ENCODE data around the gene BANF2. TPM values are rescaled to one million over a fixed set of nuclear protein-coding genes. Genes with fewer than 3 reads are reported as not detected.

BANF2 gene
- total RNA-seq, 2 experiments from 2014 or later = not detected

GRCh38 chr20:17678295-17678694, 21.5 kb upstream of the BANF2 start:
- Mint-ChIP-seq H3K36me3 (peaks cover 8% of the 10 kb centered on the region), H3K27ac (no peak overlapping the region), H3K9me3 (no peaks in the 10 kb centered on the region), H3K4me1 (ENCODE audit: low read depth) (peaks cover 19% of the 10 kb centered on the region), H3K27me3 (peaks cover 2% of the 10 kb centered on the region), H3K4me3 (no peak overlapping the region)
- no peak for DNase-seq
- POLR2A ChIA-PET = no interaction called here
- CTCF ChIA-PET = interaction anchor here (5.7 to 5.8 kb wide), 2 partner anchors 11 to 219 kb away, joined by 48 to 80 read pairs; no protein-coding TSS in a partner anchor
- intact Hi-C loops (cut with micrococcal nuclease) = no loop called here

- Mint-ChIP-seq H3K27me3 (peaks cover 4% of the 10 kb centered on the region), H3K36me3 (peaks cover 8% of the 10 kb centered on the region), H3K4me3 (no peak overlapping the region), H3K4me1 (ENCODE audit: low read depth) (peaks cover 18% of the 10 kb centered on the region), H3K9me3 (no peaks in the 10 kb centered on the region), H3K27ac (no peak overlapping the region)
- POLR2A ChIA-PET = no interaction called here
- DNase-seq = no peak
- intact Hi-C loops (cut with micrococcal nuclease) = no loop called here
- CTCF ChIA-PET = interaction anchor here (5.7 to 5.8 kb wide), 2 partner anchors 12 to 219 kb away, joined by 48 to 80 read pairs; no protein-coding TSS in a partner anchor
Measured at GRCh38 chr20:17678886-17679285, 20.9 kb upstream of the BANF2 start.

- CTCF ChIA-PET = interaction anchor here (0.9 to 5.8 kb wide), 8 partner anchors 11 to 316 kb away, joined by 3 to 80 read pairs (median 22); partner anchors contain the start of gene DSTN
- intact Hi-C loops (cut with micrococcal nuclease) = loop anchor here (2.0 to 5.0 kb wide), 3 partner anchors 15 to 607 kb away; partner anchors contain the start of genes KAT14, PET117 and ZNF133
- no peak for DNase-seq
- H3K27ac Mint-ChIP-seq = peak overlapping the region; percentile 18
- H3K4me3 Mint-ChIP-seq = peak overlapping the region; percentile 67
- POLR2A ChIA-PET = interaction anchor here (2.7 kb wide), 1 partner anchor 110 kb away, joined by 12 read pairs; the partner anchor contains the start of gene DSTN
- H3K9me3 Mint-ChIP-seq = no peaks in the 10 kb centered on the region
- peaks cover 8% of the 10 kb centered on the region for H3K36me3 Mint-ChIP-seq
- H3K4me1 Mint-ChIP-seq (ENCODE audit: low read depth) = peaks cover 18% of the 10 kb centered on the region
- H3K27me3 Mint-ChIP-seq = peaks cover 12% of the 10 kb centered on the region
Measured at GRCh38 chr20:17679941-17680835, 19.6 kb upstream of the BANF2 start.

GRCh38 chr20:17680836-17681725, 18.7 kb upstream of the BANF2 start:
- Mint-ChIP-seq H3K27ac (peak overlapping the region; percentile 33), H3K36me3 (peaks cover 8% of the 10 kb centered on the region), H3K4me1 (ENCODE audit: low read depth) (peaks cover 18% of the 10 kb centered on the region)

GRCh38 chr20:17681726-17682102, 18.1 kb upstream of the BANF2 start:
- Mint-ChIP-seq H3K36me3 (peaks cover 8% of the 10 kb centered on the region), H3K4me3 (peak overlapping the region; percentile 81), H3K9me3 (no peaks in the 10 kb centered on the region), H3K27ac (peak overlapping the region; percentile 79), H3K4me1 (ENCODE audit: low read depth) (peaks cover 18% of the 10 kb centered on the region), H3K27me3 (peaks cover 18% of the 10 kb centered on the region)
- ChIA-PET CTCF (interaction anchor here (0.5 to 5.8 kb wide), 44 partner anchors 9 to 826 kb away, joined by 3 to 80 read pairs (median 5); partner anchors contain the start of genes BFSP1, DSTN, KAT14 and PET117), POLR2A (interaction anchor here (0.7 to 2.7 kb wide), 11 partner anchors 9 to 314 kb away, joined by 3 to 12 read pairs (median 4); partner anchors contain the start of genes BFSP1, DSTN, MGME1 and SNX5)
- intact Hi-C loops (cut with micrococcal nuclease) = loop anchor here (1.0 to 5.0 kb wide), 11 partner anchors 17 to 606 kb away; partner anchors contain the start of genes BFSP1, KAT14, MGME1 and PET117
- no peak for DNase-seq

More at GRCh38 chr20:17680836-17681725, 18.7 kb upstream of the BANF2 start:
- Mint-ChIP-seq H3K4me3 (peak overlapping the region; percentile 67), H3K27me3 (peaks cover 13% of the 10 kb centered on the region), H3K9me3 (no peaks in the 10 kb centered on the region)
- DNase-seq = peak; percentile 84
- ChIA-PET CTCF (interaction anchor here (0.5 to 5.8 kb wide), 23 partner anchors 11 to 826 kb away, joined by 3 to 80 read pairs (median 7); partner anchors contain the start of genes DSTN and SEC23B), POLR2A (interaction anchor here (0.7 to 2.7 kb wide), 6 partner anchors 15 to 315 kb away, joined by 3 to 12 read pairs (median 4); partner anchors contain the start of genes BFSP1 and DSTN)
- intact Hi-C loops (cut with micrococcal nuclease) = loop anchor here (2.0 to 5.0 kb wide), 3 partner anchors 16 to 606 kb away; partner anchors contain the start of genes KAT14, PET117 and ZNF133

- peak; percentile 98 for DNase-seq
- intact Hi-C loops (cut with micrococcal nuclease) = loop anchor here (1.0 to 5.0 kb wide), 10 partner anchors 113 to 605 kb away; partner anchors contain the start of genes BFSP1, KAT14, MGME1 and PET117
- ChIA-PET POLR2A (interaction anchor here (0.7 to 2.7 kb wide), 14 partner anchors 9 to 314 kb away, joined by 3 to 12 read pairs (median 4); partner anchors contain the start of genes BFSP1, DSTN, MGME1 and SNX5), CTCF (interaction anchor here (0.6 to 5.8 kb wide), 52 partner anchors 9 to 825 kb away, joined by 3 to 80 read pairs (median 5); partner anchors contain the start of genes BFSP1, DSTN, KAT14 and PET117)
- H3K9me3 Mint-ChIP-seq = no peaks in the 10 kb centered on the region
- H3K36me3 Mint-ChIP-seq = peaks cover 8% of the 10 kb centered on the region
- peaks cover 23% of the 10 kb centered on the region for H3K27me3 Mint-ChIP-seq
- H3K4me3 Mint-ChIP-seq = peak within 1 kb of the TSS; percentile 81
- H3K27ac Mint-ChIP-seq = peak within 1 kb of the TSS; percentile 79
- peaks cover 18% of the 10 kb centered on the region for H3K4me1 Mint-ChIP-seq (ENCODE audit: low read depth)
Measured at GRCh38 chr20:17682103-17682888, 17.5 kb upstream of the BANF2 start, which contains the start of gene RRBP1. Gene RRBP1, minus strand, starts transcription at chr20:17682242. Its CDS starts 21,735 bp downstream, at chr20:17660507.

GRCh38 chr20:17682889-17683198, 16.9 kb upstream of the BANF2 start:
- ChIA-PET CTCF (interaction anchor here (0.9 to 5.8 kb wide), 44 partner anchors 9 to 825 kb away, joined by 3 to 80 read pairs (median 6); partner anchors contain the start of genes BFSP1, DSTN, KAT14 and PET117), POLR2A (interaction anchor here (0.8 to 2.7 kb wide), 11 partner anchors 8 to 313 kb away, joined by 3 to 12 read pairs (median 4); partner anchors contain the start of genes BFSP1, DSTN, MGME1 and SNX5)
- Mint-ChIP-seq H3K4me1 (ENCODE audit: low read depth) (peaks cover 18% of the 10 kb centered on the region), H3K9me3 (no peaks in the 10 kb centered on the region), H3K27me3 (peaks cover 28% of the 10 kb centered on the region), H3K4me3 (peak overlapping the region; percentile 81), H3K36me3 (peaks cover 8% of the 10 kb centered on the region), H3K27ac (no peak overlapping the region)
- DNase-seq = no peak
- intact Hi-C loops (cut with micrococcal nuclease) = loop anchor here (1.0 to 5.0 kb wide), 10 partner anchors 114 to 604 kb away; partner anchors contain the start of genes BFSP1, KAT14, MGME1 and PET117

GRCh38 chr20:17683218-17684076, 16.3 kb upstream of the BANF2 start:
- ChIA-PET POLR2A (interaction anchor here (0.8 to 2.7 kb wide), 8 partner anchors 8 to 312 kb away, joined by 3 to 12 read pairs (median 4); partner anchors contain the start of genes BFSP1, DSTN, MGME1 and SNX5), CTCF (interaction anchor here (1.0 to 5.8 kb wide), 40 partner anchors 8 to 824 kb away, joined by 3 to 80 read pairs (median 6); partner anchors contain the start of genes BFSP1, DSTN, KAT14 and PET117)
- DNase-seq = no peak
- peaks cover 5% of the 10 kb centered on the region for H3K36me3 Mint-ChIP-seq
- intact Hi-C loops (cut with micrococcal nuclease) = loop anchor here (2.0 to 5.0 kb wide), 4 partner anchors 153 to 604 kb away; partner anchors contain the start of genes BFSP1, KAT14, PET117 and ZNF133
- H3K9me3 Mint-ChIP-seq = no peaks in the 10 kb centered on the region
- no peak overlapping the region for H3K27ac Mint-ChIP-seq
- peaks cover 17% of the 10 kb centered on the region for H3K4me1 Mint-ChIP-seq (ENCODE audit: low read depth)
- H3K4me3 Mint-ChIP-seq = no peak overlapping the region
- H3K27me3 Mint-ChIP-seq = peaks cover 29% of the 10 kb centered on the region

- no peak for DNase-seq
- intact Hi-C loops (cut with micrococcal nuclease) = loop anchor here (5.0 kb wide), 2 partner anchors 453 to 603 kb away; partner anchors contain the start of genes KAT14, PET117 and ZNF133
- H3K36me3 Mint-ChIP-seq = peaks cover 4% of the 10 kb centered on the region
- ChIA-PET POLR2A (no interaction called here), CTCF (interaction anchor here (2.1 to 5.8 kb wide), 5 partner anchors 7 to 315 kb away, joined by 8 to 80 read pairs (median 26); no protein-coding TSS in a partner anchor)
- H3K9me3 Mint-ChIP-seq = no peaks in the 10 kb centered on the region
- H3K4me3 Mint-ChIP-seq = no peak overlapping the region
- peaks cover 17% of the 10 kb centered on the region for H3K4me1 Mint-ChIP-seq (ENCODE audit: low read depth)
- no peak overlapping the region for H3K27ac Mint-ChIP-seq
- peaks cover 29% of the 10 kb centered on the region for H3K27me3 Mint-ChIP-seq
Measured at GRCh38 chr20:17684077-17684888, 15.5 kb upstream of the BANF2 start.

Measured in activated CD4-positive, alpha-beta memory T cell treated with anti-CD3 and anti-CD28 coated beads for 36 hours (primary cell).